ENCODE results near the gene AGK.
A peak's percentile ranks its signal among the peaks of the same experiment; 100 is the strongest.

The AGK gene

GRCh38 chr7:141698247-141699015 lies 147.2 kb downstream of the AGK start:
- H3K27ac ChIP-seq, result no peak overlapping the region
- H4K20me1 ChIP-seq (ENCODE audit: insufficient read depth), result no peaks in the 10 kb centered on the region
- H3K36me3 ChIP-seq (ENCODE audit: insufficient read depth), result no peaks in the 10 kb centered on the region
- H3K27me3 ChIP-seq (ENCODE audit: insufficient read depth, low read depth), result no peaks in the 10 kb centered on the region
- no peak overlapping the region for H3K9ac ChIP-seq
- H3K79me2 ChIP-seq (ENCODE audit: insufficient read depth, low read depth), result no peaks in the 10 kb centered on the region; the same call in 1 of the 2 replicates
- H3K4me1 ChIP-seq (ENCODE audit: low read depth, poor library complexity, severe bottlenecking), result peaks cover 30% of the 10 kb centered on the region
- TF ChIP-seq, protein P1, sequence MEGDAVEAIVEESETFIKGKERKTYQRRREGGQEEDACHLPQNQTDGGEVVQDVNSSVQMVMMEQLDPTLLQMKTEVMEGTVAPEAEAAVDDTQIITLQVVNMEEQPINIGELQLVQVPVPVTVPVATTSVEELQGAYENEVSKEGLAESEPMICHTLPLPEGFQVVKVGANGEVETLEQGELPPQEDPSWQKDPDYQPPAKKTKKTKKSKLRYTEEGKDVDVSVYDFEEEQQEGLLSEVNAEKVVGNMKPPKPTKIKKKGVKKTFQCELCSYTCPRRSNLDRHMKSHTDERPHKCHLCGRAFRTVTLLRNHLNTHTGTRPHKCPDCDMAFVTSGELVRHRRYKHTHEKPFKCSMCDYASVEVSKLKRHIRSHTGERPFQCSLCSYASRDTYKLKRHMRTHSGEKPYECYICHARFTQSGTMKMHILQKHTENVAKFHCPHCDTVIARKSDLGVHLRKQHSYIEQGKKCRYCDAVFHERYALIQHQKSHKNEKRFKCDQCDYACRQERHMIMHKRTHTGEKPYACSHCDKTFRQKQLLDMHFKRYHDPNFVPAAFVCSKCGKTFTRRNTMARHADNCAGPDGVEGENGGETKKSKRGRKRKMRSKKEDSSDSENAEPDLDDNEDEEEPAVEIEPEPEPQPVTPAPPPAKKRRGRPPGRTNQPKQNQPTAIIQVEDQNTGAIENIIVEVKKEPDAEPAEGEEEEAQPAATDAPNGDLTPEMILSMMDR (conservative IDR thresholded peaks at IDR 0.05; ENCODE audit: low read depth, low read length), result no peak
- no peak overlapping the region for H2AFZ ChIP-seq (ENCODE audit: low read depth)
- H3K4me2 ChIP-seq, result no peak overlapping the region
- H3K4me3 ChIP-seq (IDR thresholded peaks at IDR 0.05; ENCODE audit: insufficient read depth, low read depth, low read length), result no peak overlapping the region

DNA sequence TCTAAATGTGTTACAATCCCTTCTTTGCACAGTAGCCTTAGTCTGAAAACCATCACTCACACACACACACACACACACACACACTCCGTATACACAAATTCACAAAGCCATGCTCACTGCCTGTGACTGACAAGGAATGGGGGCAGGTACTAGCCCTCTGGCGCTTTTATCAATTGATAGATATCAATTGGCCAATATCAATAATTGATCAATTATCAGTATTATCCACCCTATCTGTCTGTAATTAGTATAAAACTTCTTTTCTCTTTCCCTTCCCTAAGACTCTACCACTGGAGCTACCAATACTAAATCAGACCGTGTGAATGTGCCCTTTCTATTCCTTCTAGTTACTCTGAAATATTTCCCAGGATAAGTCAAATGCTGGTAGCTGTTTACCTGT lies 148.7 kb downstream of the AGK start:
- Histone ChIP-seq H3K9ac (no peak overlapping the region), H3K79me2 (ENCODE audit: insufficient read depth, low read depth) (no peaks in the 10 kb centered on the region; the same call in 1 of the 2 replicates), H2AFZ (ENCODE audit: low read depth) (no peak overlapping the region), H3K4me1 (ENCODE audit: low read depth, poor library complexity, severe bottlenecking) (peaks cover 30% of the 10 kb centered on the region), H3K27ac (no peak overlapping the region), H3K36me3 (ENCODE audit: insufficient read depth) (no peaks in the 10 kb centered on the region), H3K4me2 (no peak overlapping the region), H3K27me3 (ENCODE audit: insufficient read depth, low read depth) (no peaks in the 10 kb centered on the region), H4K20me1 (ENCODE audit: insufficient read depth) (no peaks in the 10 kb centered on the region), H3K4me3 (IDR thresholded peaks at IDR 0.05; ENCODE audit: insufficient read depth, low read depth, low read length) (no peak overlapping the region)
- TF ChIP-seq, protein P1 (conservative IDR thresholded peaks at IDR 0.05; ENCODE audit: low read depth, low read length), result no peak

DNA sequence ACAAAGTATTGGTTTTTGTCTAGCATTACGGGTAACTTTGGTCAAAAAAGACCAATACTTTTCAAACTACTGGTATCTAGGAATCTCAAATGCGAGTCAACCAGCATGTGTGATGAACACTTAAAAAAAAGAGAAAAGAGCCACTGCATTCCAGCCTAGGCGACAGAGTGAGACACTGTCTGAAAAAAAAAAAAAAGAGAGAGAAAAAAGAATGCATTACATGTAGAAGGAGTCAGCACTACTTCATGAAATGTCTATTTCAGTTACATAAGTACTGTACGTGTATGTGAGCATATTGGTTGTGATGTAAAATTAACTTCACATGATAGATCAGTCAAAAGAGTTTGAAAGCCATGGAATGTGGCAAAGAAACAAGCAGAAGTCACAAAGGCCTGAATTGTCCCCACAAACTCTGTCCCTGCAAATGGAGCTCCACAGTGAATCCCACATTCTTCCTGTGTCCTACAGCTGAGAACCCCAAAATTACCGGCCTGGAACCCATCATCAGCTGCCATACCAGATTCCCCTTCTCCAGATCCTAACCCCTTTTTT lies 149.2 kb downstream of the AGK start:
- Histone ChIP-seq H3K27ac (no peak overlapping the region), H2AFZ (ENCODE audit: low read depth) (no peak overlapping the region), H3K27me3 (ENCODE audit: insufficient read depth, low read depth) (no peaks in the 10 kb centered on the region), H3K4me3 (IDR thresholded peaks at IDR 0.05; ENCODE audit: insufficient read depth, low read depth, low read length) (no peak overlapping the region), H3K4me2 (no peak overlapping the region), H3K9ac (no peak overlapping the region), H3K36me3 (ENCODE audit: insufficient read depth) (no peaks in the 10 kb centered on the region), H3K4me1 (ENCODE audit: low read depth, poor library complexity, severe bottlenecking) (peaks cover 30% of the 10 kb centered on the region), H3K79me2 (ENCODE audit: insufficient read depth, low read depth) (no peaks in the 10 kb centered on the region), H4K20me1 (ENCODE audit: insufficient read depth) (no peaks in the 10 kb centered on the region)
- TF ChIP-seq, protein P1 (conservative IDR thresholded peaks at IDR 0.05; ENCODE audit: low read depth, low read length), result no peak

- TF ChIP-seq, protein P1 (conservative IDR thresholded peaks at IDR 0.05; ENCODE audit: low read depth, low read length), result no peak
- Histone ChIP-seq H3K27ac (no peak overlapping the region), H3K4me3 (IDR thresholded peaks at IDR 0.05; ENCODE audit: insufficient read depth, low read depth, low read length) (no peak overlapping the region), H3K27me3 (ENCODE audit: insufficient read depth, low read depth) (no peaks in the 10 kb centered on the region), H3K79me2 (ENCODE audit: insufficient read depth, low read depth) (no peaks in the 10 kb centered on the region), H3K4me1 (ENCODE audit: low read depth, poor library complexity, severe bottlenecking) (peaks cover 30% of the 10 kb centered on the region), H3K36me3 (ENCODE audit: insufficient read depth) (no peaks in the 10 kb centered on the region), H4K20me1 (ENCODE audit: insufficient read depth) (no peaks in the 10 kb centered on the region), H2AFZ (ENCODE audit: low read depth) (no peak overlapping the region; the same call in 1 of the 2 replicates), H3K4me2 (peak overlapping the region; percentile 39), H3K9ac (no peak overlapping the region)
Observed at GRCh38 chr7:141700848-141701371, 149.7 kb downstream of the AGK start.
